Measurements from ENCODE around the gene UBL4A.
"Not testable (repeated sequence)": the region's sequence is repeated elsewhere in the genome, so short reads cannot be mapped to it uniquely, and the experiment has no call there.

GRCh38 chrX:154496591-154497137 lies 10.2 kb upstream of the UBL4A start:
- not testable (repeated sequence) for TF ChIP-seq POLR2AphosphoS5 (IDR thresholded peaks at IDR 0.05; ENCODE audit: low read depth, low read length); CTCF (IDR thresholded peaks at IDR 0.05); EZH2phosphoT487 (IDR thresholded peaks at IDR 0.05; ENCODE audit: borderline replicate concordance, low read depth); FOSL2 (IDR thresholded peaks at IDR 0.05; ENCODE audit: borderline replicate concordance, low read depth); RFX5 (IDR thresholded peaks at IDR 0.05; ENCODE audit: low read length); SMC3 (IDR thresholded peaks at IDR 0.05; ENCODE audit: low read depth, low read length)
